ENCODE measurements around the gene ENTPD2.

Gene ENTPD2

GRCh38 chr9:137077010-137077747, 23.3 kb upstream of the ENTPD2 start, which contains the start of gene UAP1L1:
Gene UAP1L1, plus strand, starts transcription at chr9:137077517. Its CDS starts 16 bp downstream, at chr9:137077533.
- H3K4me3 Mint-ChIP-seq = peak within 1 kb of the TSS; percentile 71
- no peaks in the 10 kb centered on the region for H3K36me3 Mint-ChIP-seq (ENCODE audit: low read depth)
- H3K4me1 Mint-ChIP-seq = peaks cover 10% of the 10 kb centered on the region
- H3K27ac Mint-ChIP-seq = no peak within 1 kb of the TSS
- no peaks in the 10 kb centered on the region for H3K9me3 Mint-ChIP-seq
- peaks cover 88% of the 10 kb centered on the region for H3K27me3 Mint-ChIP-seq (ENCODE audit: low read depth, poor library complexity)
- DNase-seq = peak; percentile 61
- TF ChIP-seq CTCF (IDR thresholded peaks at IDR 0.05) = no peak

- peak overlapping the region; percentile 66 for H3K4me3 Mint-ChIP-seq
- no peak overlapping the region for H3K27ac Mint-ChIP-seq
- H3K36me3 Mint-ChIP-seq (ENCODE audit: low read depth) = no peaks in the 10 kb centered on the region
- H3K4me1 Mint-ChIP-seq = peaks cover 10% of the 10 kb centered on the region
- TF ChIP-seq CTCF (IDR thresholded peaks at IDR 0.05) = no peak
- no peaks in the 10 kb centered on the region for H3K9me3 Mint-ChIP-seq
- H3K27me3 Mint-ChIP-seq (ENCODE audit: low read depth, poor library complexity) = peaks cover 83% of the 10 kb centered on the region
- DNase-seq = no peak
Observed at GRCh38 chr9:137076636-137077009, 22.8 kb upstream of the ENTPD2 start.

GRCh38 chr9:137075275-137075775, 21.5 kb upstream of the ENTPD2 start:
- no peak for TF ChIP-seq CTCF (IDR thresholded peaks at IDR 0.05)
- no peak for DNase-seq
- peaks cover 20% of the 10 kb centered on the region for H3K4me1 Mint-ChIP-seq
- H3K9me3 Mint-ChIP-seq = no peaks in the 10 kb centered on the region
- H3K27ac Mint-ChIP-seq = no peak overlapping the region
- H3K27me3 Mint-ChIP-seq (ENCODE audit: low read depth, poor library complexity) = peaks cover 70% of the 10 kb centered on the region
- H3K36me3 Mint-ChIP-seq (ENCODE audit: low read depth) = no peaks in the 10 kb centered on the region
- H3K4me3 Mint-ChIP-seq = no peak overlapping the region

- no peak for DNase-seq
- H3K4me3 Mint-ChIP-seq = no peak overlapping the region
- peaks cover 20% of the 10 kb centered on the region for H3K4me1 Mint-ChIP-seq
- H3K27me3 Mint-ChIP-seq (ENCODE audit: low read depth, poor library complexity) = peaks cover 64% of the 10 kb centered on the region
- no peak overlapping the region for H3K27ac Mint-ChIP-seq
- no peak for TF ChIP-seq CTCF (IDR thresholded peaks at IDR 0.05)
- H3K9me3 Mint-ChIP-seq = no peaks in the 10 kb centered on the region
- H3K36me3 Mint-ChIP-seq (ENCODE audit: low read depth) = no peaks in the 10 kb centered on the region
Observed at GRCh38 chr9:137074657-137075274, 20.9 kb upstream of the ENTPD2 start.

- H3K27me3 Mint-ChIP-seq (ENCODE audit: low read depth, poor library complexity) = peaks cover 56% of the 10 kb centered on the region
- H3K27ac Mint-ChIP-seq = no peak overlapping the region
- H3K36me3 Mint-ChIP-seq (ENCODE audit: low read depth) = no peaks in the 10 kb centered on the region
- TF ChIP-seq CTCF (IDR thresholded peaks at IDR 0.05) = no peak
- DNase-seq = no peak
- no peak overlapping the region for H3K4me3 Mint-ChIP-seq
- peaks cover 20% of the 10 kb centered on the region for H3K4me1 Mint-ChIP-seq
- H3K9me3 Mint-ChIP-seq = no peaks in the 10 kb centered on the region
Observed at GRCh38 chr9:137073992-137074399, 20.1 kb upstream of the ENTPD2 start.
